Left kidney (tissue), 2 donors: ENCODE measurements around the gene HIC1. TPM values are rescaled to one million over a fixed set of nuclear protein-coding genes. Genes with fewer than 3 reads are reported as not detected.

Source experiments
- DNase-seq: peaks from one replicate; pipeline ENCODE4 v3.0.0-alpha.2; 2013
- polyA plus RNA-seq: library from polyadenylated mRNA; unstranded; fragments of 120-200 nt; gene quantifications from one replicate; pipeline ENCODE4 v1.2.1, GENCODE V29; 2013; ENCODE audit not compliant: insufficient read length

HIC1 gene
- polyA plus RNA-seq, 1 donor, result 13.2 TPM

DNA sequence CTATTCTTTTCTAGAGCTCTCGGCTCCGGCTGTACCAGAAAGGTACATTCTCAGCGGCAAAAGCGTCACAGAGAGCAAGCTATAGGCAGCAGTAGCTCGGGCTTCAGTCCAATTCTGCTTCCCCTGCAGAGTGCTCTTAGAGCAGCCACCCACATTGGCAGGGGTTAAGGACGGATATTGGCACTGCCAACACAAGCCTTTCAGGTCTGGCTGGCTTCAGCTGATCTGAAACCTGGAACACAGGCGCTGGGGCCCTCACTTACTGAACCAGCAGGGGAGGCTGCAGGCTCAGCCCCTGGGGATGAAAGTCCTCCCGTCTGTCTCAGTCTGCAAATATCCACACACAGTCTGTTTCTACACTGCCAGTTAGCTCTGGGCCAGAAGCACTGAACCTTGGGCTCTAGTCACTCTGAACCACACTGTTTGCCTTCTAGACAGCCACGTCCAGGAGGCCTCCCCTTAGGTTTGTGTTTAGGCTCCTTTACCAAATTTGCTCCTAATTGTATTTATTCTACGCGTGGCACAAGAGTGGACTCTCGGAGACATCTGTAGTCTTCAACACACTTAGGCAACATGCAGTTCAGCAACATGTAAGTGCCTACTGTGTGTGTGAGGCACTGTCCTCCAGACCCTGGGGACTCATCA lies 40.1 kb downstream of the HIC1 start:
- no peak for DNase-seq

DNA sequence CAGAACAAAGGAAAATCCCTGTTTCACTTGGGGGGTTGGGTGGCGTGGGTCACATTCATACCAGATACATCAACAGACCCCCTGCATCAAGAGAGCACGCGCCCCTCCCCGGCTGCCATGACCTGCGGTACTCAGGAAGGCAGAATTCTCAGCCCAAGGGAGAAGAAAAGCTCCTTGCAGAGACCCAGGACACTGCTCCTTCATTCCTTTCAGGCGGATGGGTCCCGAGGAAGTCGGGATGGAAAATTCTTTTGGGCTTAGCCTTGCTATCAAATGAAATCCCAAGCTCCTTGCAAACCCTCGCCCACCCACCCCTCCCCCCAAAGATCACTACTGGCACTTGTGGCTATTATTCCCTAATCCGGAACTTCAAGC lies 40.6 kb downstream of the HIC1 start:
- DNase-seq, result no peak

DNA sequence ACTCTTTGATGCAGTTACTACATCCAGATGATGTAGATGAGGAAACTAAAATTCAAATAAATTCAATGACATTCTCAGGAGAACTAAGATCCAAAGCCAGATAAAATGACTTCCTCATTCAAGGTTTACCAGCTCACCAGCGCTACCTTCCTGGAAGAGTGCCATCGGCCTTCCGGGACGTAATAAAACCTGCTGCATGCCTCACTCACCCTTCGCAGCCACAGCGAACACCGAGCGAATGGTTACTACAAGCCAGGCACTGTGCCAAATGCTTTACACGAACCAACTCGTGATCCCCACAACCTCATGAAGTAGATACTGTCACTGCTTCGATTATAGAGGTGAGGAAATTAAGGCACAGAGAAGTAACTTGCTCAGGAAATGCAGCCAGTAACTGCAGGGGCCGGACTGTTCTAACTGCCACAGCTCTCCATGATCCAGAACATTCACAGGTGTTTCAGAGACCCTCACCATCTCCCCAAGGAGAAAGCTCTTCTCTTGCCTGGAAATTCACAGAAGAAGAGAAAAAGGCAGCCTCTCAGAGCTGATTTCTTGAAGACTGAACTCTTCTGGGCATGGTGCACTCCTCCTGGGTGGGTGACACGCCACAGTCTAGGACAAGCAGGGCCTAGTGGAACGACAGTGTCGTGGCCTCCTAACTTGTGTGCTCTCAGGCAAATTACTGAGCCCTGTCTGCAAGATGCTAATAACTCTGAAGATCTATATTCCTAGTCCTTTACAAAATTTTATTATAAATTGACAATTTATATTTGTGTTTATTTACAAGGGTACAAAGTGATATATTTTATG lies 46.8 kb downstream of the HIC1 start:
- no peak for DNase-seq

DNA sequence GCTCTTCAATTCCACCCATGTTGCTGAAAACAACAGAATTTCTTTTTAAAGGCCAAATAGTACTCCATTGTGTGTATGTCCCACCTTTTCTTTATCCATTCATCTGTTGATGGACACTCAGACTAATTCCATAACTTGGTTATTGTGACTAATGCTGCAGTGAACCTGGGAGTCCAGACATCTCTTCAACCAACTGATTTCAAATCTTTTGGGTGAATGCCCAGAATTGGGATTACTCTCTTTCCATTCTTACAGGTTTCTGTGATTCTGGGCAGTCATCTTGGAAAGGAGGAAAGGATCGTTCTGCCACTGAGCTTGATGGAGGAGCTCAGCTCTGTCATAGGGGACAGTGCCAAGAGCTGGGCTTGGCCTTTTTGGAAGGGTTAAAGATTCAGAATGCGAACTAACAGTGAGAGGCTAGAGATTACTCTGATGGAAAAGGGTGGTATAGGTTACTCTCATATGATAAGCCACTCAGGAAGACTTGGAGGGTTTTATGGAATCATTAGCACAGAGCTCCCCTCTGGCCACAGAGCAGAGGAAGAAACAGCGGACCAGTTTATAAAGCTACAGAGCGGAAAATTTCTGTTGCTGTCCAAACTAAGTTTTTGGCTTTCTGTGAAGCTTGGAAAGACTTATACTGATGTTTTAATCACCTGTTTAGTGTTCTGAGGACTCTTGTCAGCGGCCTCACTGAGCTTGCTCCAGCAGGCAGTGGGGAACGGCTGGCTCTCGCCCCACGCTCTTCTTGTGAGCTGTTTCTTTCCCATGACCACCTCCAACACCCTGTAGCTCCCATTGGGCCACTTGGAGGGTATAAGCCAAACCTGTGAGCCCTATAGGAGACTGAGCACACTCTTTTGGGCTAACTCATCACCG lies 48.3 kb downstream of the HIC1 start:
- no peak for DNase-seq

DNA sequence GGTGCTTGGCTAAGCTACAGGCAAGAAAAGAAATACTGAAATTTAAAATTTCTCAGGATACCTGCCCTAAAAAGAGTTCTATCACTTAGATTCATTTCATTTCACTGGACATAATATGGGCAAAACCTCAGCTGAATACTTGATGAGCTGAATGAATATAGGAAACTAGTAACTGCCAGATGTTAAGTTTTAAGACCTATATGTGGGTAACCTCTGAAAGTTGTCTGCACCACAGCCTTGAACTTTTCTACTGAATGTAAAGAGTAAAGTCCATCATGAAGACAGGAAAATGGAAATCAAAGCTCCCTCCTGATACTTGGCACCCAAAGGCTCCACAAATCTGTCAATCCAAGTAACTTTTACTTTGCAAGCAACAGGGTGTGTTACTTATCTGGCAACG lies 50.8 kb downstream of the HIC1 start:
- no peak for DNase-seq

DNA sequence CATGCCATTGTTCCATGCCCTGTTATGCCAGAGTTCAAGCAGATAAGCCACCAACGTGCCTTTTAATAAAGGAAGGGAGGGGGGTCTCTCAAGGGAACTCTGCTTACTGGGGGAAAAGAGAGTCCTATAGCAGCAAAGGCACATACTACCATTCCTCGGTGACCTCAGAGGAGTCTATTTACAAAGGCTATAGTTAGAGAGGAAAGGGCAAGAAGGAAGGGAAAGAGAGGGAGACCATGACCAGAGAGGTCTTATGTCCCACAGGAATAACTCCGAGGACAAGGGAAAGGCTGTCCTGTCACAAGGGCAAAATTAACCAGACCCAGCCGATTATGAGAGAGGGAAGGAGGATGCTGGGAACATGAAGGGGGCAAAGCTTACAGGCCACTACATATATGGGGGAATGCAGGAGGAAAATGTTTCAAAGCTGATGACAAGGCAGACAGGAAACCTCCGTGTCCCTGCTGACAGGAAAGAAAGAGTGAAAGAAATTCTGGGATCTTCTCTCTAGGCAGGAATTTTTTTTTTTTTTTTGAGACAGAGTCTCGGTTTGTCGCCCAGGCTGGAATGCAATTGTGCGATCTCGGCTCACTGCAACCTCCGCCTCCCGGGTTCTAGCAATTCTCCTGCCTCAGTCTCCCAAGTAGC lies 51.5 kb downstream of the HIC1 start:
- no peak for DNase-seq

DNA sequence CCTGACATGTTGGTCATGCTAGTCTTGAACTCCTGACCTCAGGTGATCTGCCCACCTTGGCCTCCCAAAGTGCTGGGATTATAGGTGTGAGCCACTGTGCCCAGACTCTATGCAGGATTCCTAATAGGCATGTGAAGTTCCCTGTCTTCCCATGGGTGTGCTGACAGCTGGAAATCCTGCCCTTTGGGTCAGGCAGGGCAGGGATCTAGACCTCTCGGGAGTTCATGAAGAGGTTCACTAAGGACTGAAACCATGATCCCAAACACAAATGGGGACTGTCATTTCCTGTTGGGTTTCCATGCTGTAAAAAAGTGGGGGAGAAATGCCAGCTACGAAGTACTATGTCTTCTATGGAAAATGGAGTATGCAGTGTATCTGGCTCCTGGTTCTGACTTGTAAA lies 52.1 kb downstream of the HIC1 start:
- DNase-seq, result no peak

DNA sequence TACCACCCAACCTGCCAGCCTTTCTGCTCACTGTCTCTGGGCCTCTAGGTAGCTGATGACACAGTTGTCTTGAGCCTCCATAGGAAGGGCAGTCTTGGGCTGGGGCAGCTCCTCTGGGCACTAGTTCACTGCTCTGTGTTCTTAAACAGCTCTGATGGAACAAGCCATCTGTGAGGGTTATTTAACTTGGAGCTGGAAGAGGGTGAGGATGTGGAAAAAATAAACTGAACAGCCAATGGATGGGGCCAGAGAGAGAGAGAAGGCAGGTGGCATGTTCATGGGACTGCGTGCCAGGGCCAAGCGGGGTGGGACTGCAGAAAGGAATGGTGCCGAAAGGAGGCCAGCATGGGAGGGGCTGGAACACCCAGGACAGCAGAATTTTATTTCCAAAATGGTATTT lies 52.6 kb downstream of the HIC1 start:
- DNase-seq, result no peak

DNA sequence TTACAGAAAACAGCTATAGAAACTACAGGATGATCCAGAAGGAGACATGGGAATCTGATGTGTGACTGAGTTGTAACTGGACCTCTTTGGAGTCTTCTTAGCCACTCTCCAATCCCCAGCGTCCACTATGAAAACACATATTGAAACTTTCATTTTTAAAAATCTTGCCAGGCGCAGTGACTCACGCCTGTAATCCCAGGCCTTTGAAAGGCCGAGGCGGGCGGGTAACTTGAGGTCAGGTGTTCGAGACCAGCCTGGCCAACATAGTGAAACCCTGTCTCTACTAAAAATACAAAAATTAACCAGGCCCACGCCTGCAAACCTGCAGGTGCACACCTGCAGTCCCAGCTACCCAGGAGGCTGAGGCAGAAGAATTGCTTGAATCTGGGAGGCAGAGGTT lies 53.3 kb downstream of the HIC1 start:
- no peak for DNase-seq

DNA sequence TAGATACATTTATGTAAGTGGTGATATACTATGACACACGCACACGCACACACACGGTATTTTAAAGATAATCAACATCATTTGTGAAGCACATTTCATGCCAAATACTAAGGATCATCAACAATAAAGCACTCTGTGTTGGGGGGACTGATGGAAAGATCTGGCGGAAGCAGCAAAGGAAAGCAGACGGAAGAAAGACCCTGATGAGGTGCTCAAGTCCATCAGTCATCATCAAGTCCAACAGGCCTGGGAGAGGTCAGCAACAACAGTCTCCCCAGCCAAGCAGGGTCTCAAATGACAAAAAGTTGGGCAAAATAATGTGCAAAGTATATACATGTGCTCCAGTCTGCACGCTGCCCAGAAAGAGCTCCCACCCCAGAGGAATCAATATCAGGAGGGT lies 55.5 kb downstream of the HIC1 start:
- DNase-seq, result no peak

DNA sequence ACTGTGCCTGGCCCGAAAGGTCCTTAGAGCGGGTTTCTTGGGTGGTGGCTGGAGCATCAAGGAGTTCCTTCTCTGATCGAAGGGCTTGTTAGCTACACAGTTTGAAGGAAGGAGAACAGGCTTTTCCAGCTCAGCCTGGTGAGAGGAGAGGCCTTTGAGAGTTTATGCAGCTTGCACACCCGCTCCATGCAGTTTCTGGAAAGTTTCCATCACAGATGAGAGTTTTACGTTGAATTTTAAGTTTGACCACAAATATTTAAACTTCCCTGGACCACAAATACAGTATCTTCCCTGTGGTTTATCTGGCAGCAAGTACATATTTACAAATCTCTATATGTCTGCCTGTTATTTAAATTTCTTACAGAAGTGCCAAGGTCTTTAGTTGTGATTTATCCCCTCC lies 56.8 kb downstream of the HIC1 start:
- DNase-seq, result no peak

Other genes starting within 250 kb of the HIC1 start
- 22.3 TPM for gene SMYD4, start 225.2 kb upstream of the HIC1 start, polyA plus RNA-seq
- gene RPA1, start 225.1 kb upstream of the HIC1 start, polyA plus RNA-seq, result 127 TPM
- gene RTN4RL1, start 29.8 kb upstream of the HIC1 start, polyA plus RNA-seq, result 1.00 TPM
- 46.5 TPM for gene DPH1, start 24.9 kb upstream of the HIC1 start, polyA plus RNA-seq
- gene OVCA2, start 13.1 kb upstream of the HIC1 start, polyA plus RNA-seq, result 10.1 TPM
- 30.1 TPM for gene SMG6, start 248.7 kb downstream of the HIC1 start, polyA plus RNA-seq
- 24.0 TPM for gene SRR, start 248.8 kb downstream of the HIC1 start, polyA plus RNA-seq